ENCODE data around the gene PRR20E.
"Not testable (repeated sequence)": the region's sequence is repeated elsewhere in the genome, so short reads cannot be mapped to it uniquely, and the experiment has no call there.

The PRR20E gene

DNA sequence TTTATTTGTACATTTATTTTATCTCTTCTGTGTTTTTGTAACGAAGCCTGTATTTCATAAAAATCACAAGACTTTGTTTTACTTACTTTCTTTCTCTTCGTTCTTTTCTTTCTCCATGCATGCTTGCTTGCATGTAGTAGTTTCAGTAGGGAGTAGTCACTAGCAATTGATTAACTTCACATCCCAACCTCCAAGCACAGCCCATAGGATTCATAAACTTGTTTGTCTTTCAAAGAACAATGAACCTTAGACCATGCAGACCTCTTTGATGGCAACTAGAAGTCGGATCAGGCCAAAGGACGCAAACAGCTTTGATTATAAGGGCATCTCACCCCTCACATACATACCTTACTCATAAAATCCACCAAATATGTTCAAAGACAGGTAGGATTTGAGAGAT lies 29.4 kb upstream of the PRR20E start:
- H3K9me3 ChIP-seq (replicated peaks in 1 of 2; ENCODE audit: control insufficient read depth in 2 of 2, insufficient read depth in 1 of 2, low read depth in 1 of 2, low read length in 2 of 2), result no peaks in the 10 kb centered on the region
- H3K23ac ChIP-seq (ENCODE audit: low read depth, low read length, poor library complexity), result no peak overlapping the region
- H3K4ac ChIP-seq (ENCODE audit: low read length), result no peak overlapping the region
- no peak overlapping the region for H4K8ac ChIP-seq (ENCODE audit: low read depth, low read length)
- WGBS, 2 donors (ENCODE audit: extremely low coverage in 2 of 2, insufficient read length in 2 of 2, insufficient replicate concordance in 1 of 2), result no CpG with 5 or more reads among the region's 4 CpGs
- no peak overlapping the region for H3K27ac ChIP-seq (replicated peaks; ENCODE audit: low read length)
- H2AFZ ChIP-seq (ENCODE audit: low read length), result no peak overlapping the region
- H3K27me3 ChIP-seq (ENCODE audit: control insufficient read depth in 3 of 3, insufficient read depth in 3 of 3, low read depth in 1 of 3, low read length in 3 of 3), result no peaks in the 10 kb centered on the region
- H2BK12ac ChIP-seq (ENCODE audit: low read length), result no peak overlapping the region
- H3K79me1 ChIP-seq (ENCODE audit: low read depth, low read length), result no peaks in the 10 kb centered on the region
- no peak overlapping the region for H2BK120ac ChIP-seq (ENCODE audit: low read depth, low read length)
- H3K4me2 ChIP-seq (ENCODE audit: insufficient read depth, low read length, poor library complexity, severe bottlenecking), result no peak overlapping the region
- H2BK15ac ChIP-seq (ENCODE audit: low read length), result no peak overlapping the region
- no peak overlapping the region for H2AK5ac ChIP-seq (ENCODE audit: low read depth, low read length)
- DNase-seq (ENCODE audit: low spot score), result no peak
- H3K4me1 ChIP-seq (ENCODE audit: control insufficient read depth in 2 of 2, insufficient read depth in 1 of 2, low read depth in 1 of 2, low read length in 2 of 2), result no peaks in the 10 kb centered on the region
- H3K4me3 ChIP-seq (ENCODE audit: low read length in 2 of 2), result no peak overlapping the region
- no peak overlapping the region for H3K14ac ChIP-seq (ENCODE audit: low read length)
- H3K36me3 ChIP-seq (replicated peaks in 1 of 2; ENCODE audit: control insufficient read depth in 2 of 2, insufficient read depth in 2 of 2, low read length in 2 of 2), result no peaks in the 10 kb centered on the region
- no peak overlapping the region for H4K91ac ChIP-seq (ENCODE audit: low read depth, low read length, poor library complexity)
- H3K9ac ChIP-seq (ENCODE audit: low read depth, low read length, poor library complexity), result no peak overlapping the region
- no peak overlapping the region for H2BK5ac ChIP-seq (ENCODE audit: low read length)
- H3K18ac ChIP-seq (ENCODE audit: low read length), result no peak overlapping the region

GRCh38 chr13:57138988-57139387 lies 28.0 kb upstream of the PRR20E start:
- Histone ChIP-seq H3K9me3 (replicated peaks in 1 of 2; ENCODE audit: control insufficient read depth in 2 of 2, insufficient read depth in 1 of 2, low read depth in 1 of 2, low read length in 2 of 2) (no peaks in the 10 kb centered on the region), H2BK15ac (ENCODE audit: low read length) (no peak overlapping the region), H2BK5ac (ENCODE audit: low read length) (no peak overlapping the region), H2AK5ac (ENCODE audit: low read depth, low read length) (no peak overlapping the region), H2BK12ac (ENCODE audit: low read length) (no peak overlapping the region), H3K27me3 (ENCODE audit: control insufficient read depth in 3 of 3, insufficient read depth in 3 of 3, low read depth in 1 of 3, low read length in 3 of 3) (no peaks in the 10 kb centered on the region), H3K18ac (ENCODE audit: low read length) (no peak overlapping the region), H3K27ac (replicated peaks; ENCODE audit: low read length) (no peak overlapping the region), H2BK120ac (ENCODE audit: low read depth, low read length) (no peak overlapping the region), H3K9ac (ENCODE audit: low read depth, low read length, poor library complexity) (no peak overlapping the region), H3K79me1 (ENCODE audit: low read depth, low read length) (no peaks in the 10 kb centered on the region), H4K91ac (ENCODE audit: low read depth, low read length, poor library complexity) (no peak overlapping the region), H3K4ac (ENCODE audit: low read length) (no peak overlapping the region), H3K4me1 (ENCODE audit: control insufficient read depth in 2 of 2, insufficient read depth in 1 of 2, low read depth in 1 of 2, low read length in 2 of 2) (no peaks in the 10 kb centered on the region), H3K36me3 (replicated peaks in 1 of 2; ENCODE audit: control insufficient read depth in 2 of 2, insufficient read depth in 2 of 2, low read length in 2 of 2) (no peaks in the 10 kb centered on the region), H3K4me2 (ENCODE audit: insufficient read depth, low read length, poor library complexity, severe bottlenecking) (no peak overlapping the region), H4K8ac (ENCODE audit: low read depth, low read length) (no peak overlapping the region), H3K4me3 (ENCODE audit: low read length in 2 of 2) (no peak overlapping the region), H3K23ac (ENCODE audit: low read depth, low read length, poor library complexity) (no peak overlapping the region), H2AFZ (ENCODE audit: low read length) (no peak overlapping the region), H3K14ac (ENCODE audit: low read length) (no peak overlapping the region)
- no peak for DNase-seq (ENCODE audit: low spot score)
- WGBS, 2 donors (ENCODE audit: extremely low coverage in 2 of 2, insufficient read length in 2 of 2, insufficient replicate concordance in 1 of 2), result no CpG with 5 or more reads among the region's 5 CpGs

DNA sequence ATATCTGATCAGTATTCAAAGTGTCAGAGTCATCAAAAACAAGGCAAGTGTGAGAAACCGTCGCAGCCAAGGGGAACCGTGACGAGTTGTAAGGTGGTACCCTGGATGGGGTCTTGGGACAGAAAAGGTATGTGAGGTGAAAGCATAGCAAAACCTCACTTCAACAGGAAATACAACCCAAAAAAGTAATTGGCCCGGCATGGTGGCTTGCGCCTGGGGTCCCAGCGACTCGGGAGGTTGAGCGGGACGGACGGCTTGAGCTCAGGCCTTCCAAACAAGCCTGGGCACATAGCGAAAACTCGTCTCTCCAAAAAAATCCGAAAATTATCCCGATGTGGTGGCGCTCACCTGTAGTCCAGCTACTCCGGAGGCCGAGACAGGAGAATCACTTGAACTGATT lies 27.2 kb upstream of the PRR20E start:
- H3K18ac ChIP-seq (ENCODE audit: low read length); H3K4me3 ChIP-seq (ENCODE audit: low read length in 2 of 2); H3K9ac ChIP-seq (ENCODE audit: low read depth, low read length, poor library complexity); H3K27me3 ChIP-seq (ENCODE audit: control insufficient read depth in 3 of 3, insufficient read depth in 3 of 3, low read depth in 1 of 3, low read length in 3 of 3); DNase-seq (ENCODE audit: low spot score); H3K36me3 ChIP-seq (replicated peaks in 1 of 2; ENCODE audit: control insufficient read depth in 2 of 2, insufficient read depth in 2 of 2, low read length in 2 of 2); H3K4me1 ChIP-seq (ENCODE audit: control insufficient read depth in 2 of 2, insufficient read depth in 1 of 2, low read depth in 1 of 2, low read length in 2 of 2); H3K4me2 ChIP-seq (ENCODE audit: insufficient read depth, low read length, poor library complexity, severe bottlenecking); H4K91ac ChIP-seq (ENCODE audit: low read depth, low read length, poor library complexity); H3K79me1 ChIP-seq (ENCODE audit: low read depth, low read length); H3K4ac ChIP-seq (ENCODE audit: low read length); H2BK12ac ChIP-seq (ENCODE audit: low read length); H2AFZ ChIP-seq (ENCODE audit: low read length); H2AK5ac ChIP-seq (ENCODE audit: low read depth, low read length); H2BK15ac ChIP-seq (ENCODE audit: low read length); H2BK5ac ChIP-seq (ENCODE audit: low read length); H3K27ac ChIP-seq (replicated peaks; ENCODE audit: low read length); H3K14ac ChIP-seq (ENCODE audit: low read length); H3K9me3 ChIP-seq (replicated peaks in 1 of 2; ENCODE audit: control insufficient read depth in 2 of 2, insufficient read depth in 1 of 2, low read depth in 1 of 2, low read length in 2 of 2); H4K8ac ChIP-seq (ENCODE audit: low read depth, low read length); H3K23ac ChIP-seq (ENCODE audit: low read depth, low read length, poor library complexity); H2BK120ac ChIP-seq (ENCODE audit: low read depth, low read length): not testable (repeated sequence)
- WGBS, 2 donors (ENCODE audit: extremely low coverage in 2 of 2, insufficient read length in 2 of 2, insufficient replicate concordance in 1 of 2), result no CpG with 5 or more reads among the region's 18 CpGs

DNA sequence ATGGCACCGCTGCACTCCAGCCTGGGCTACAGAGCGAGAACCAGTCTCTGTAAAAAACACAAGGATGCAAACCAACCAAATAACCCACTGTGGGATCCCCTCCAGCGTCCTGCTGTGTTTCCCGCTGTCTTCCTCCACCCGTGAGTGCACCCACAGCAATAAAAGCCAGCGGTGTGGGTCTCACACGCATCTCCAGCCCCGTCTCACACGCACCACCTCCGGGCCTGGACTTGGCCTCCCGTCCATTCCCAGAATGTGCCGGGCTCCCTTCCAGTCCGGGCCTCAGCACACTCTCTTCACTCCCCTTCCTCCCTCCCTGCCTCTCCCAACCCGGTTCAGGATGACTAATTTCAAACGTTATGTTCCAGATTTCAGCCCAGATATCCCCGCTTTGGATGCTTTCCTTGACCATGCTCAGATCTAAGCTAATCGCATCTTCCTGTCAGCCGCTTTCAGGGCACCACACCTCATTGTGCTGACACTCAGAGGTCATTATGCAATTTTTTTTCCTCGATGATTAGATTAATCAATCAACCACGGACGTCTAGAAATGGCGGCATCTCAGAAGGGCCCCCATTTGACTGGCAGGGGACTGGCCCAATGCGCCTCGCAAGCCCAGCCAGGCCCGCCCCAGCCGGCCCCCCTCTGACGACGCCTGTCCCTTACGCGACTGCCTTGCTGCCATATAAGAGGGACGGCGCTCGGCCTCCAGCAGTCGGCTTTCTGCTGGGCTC lies 26.6 kb upstream of the PRR20E start, which contains the start of gene PRR20A:
Gene PRR20A (plus strand): TSS at position 684 of the 734 bp plus-strand sequence. CDS start 387 bp downstream, outside the sequence.
- not testable (repeated sequence) for H3K79me1 ChIP-seq (ENCODE audit: low read depth, low read length); H3K14ac ChIP-seq (ENCODE audit: low read length); H3K9me3 ChIP-seq (replicated peaks in 1 of 2; ENCODE audit: control insufficient read depth in 2 of 2, insufficient read depth in 1 of 2, low read depth in 1 of 2, low read length in 2 of 2); H3K27me3 ChIP-seq (ENCODE audit: control insufficient read depth in 3 of 3, insufficient read depth in 3 of 3, low read depth in 1 of 3, low read length in 3 of 3); H4K91ac ChIP-seq (ENCODE audit: low read depth, low read length, poor library complexity); H2AFZ ChIP-seq (ENCODE audit: low read length); H2BK12ac ChIP-seq (ENCODE audit: low read length); H2BK15ac ChIP-seq (ENCODE audit: low read length); H3K4me3 ChIP-seq (ENCODE audit: low read length in 2 of 2); H4K8ac ChIP-seq (ENCODE audit: low read depth, low read length); H3K23ac ChIP-seq (ENCODE audit: low read depth, low read length, poor library complexity); DNase-seq (ENCODE audit: low spot score); H3K4me2 ChIP-seq (ENCODE audit: insufficient read depth, low read length, poor library complexity, severe bottlenecking); H2BK120ac ChIP-seq (ENCODE audit: low read depth, low read length); H3K36me3 ChIP-seq (replicated peaks in 1 of 2; ENCODE audit: control insufficient read depth in 2 of 2, insufficient read depth in 2 of 2, low read length in 2 of 2); H3K27ac ChIP-seq (replicated peaks; ENCODE audit: low read length); H3K9ac ChIP-seq (ENCODE audit: low read depth, low read length, poor library complexity); H2AK5ac ChIP-seq (ENCODE audit: low read depth, low read length); H3K4me1 ChIP-seq (ENCODE audit: control insufficient read depth in 2 of 2, insufficient read depth in 1 of 2, low read depth in 1 of 2, low read length in 2 of 2); H3K4ac ChIP-seq (ENCODE audit: low read length); H2BK5ac ChIP-seq (ENCODE audit: low read length); H3K18ac ChIP-seq (ENCODE audit: low read length)
- WGBS, 2 donors (ENCODE audit: extremely low coverage in 2 of 2, insufficient read length in 2 of 2, insufficient replicate concordance in 1 of 2), result no CpG with 5 or more reads among the region's 34 CpGs

All from neuronal stem cell (in vitro differentiated cells).